ENCODE measurements around the gene ERMP1. TPM values are rescaled to one million over a fixed set of nuclear protein-coding genes. Genes with fewer than 3 reads are reported as not detected.

ERMP1 gene
- total RNA-seq, 1 donor from 2014 or later: 177 TPM

GRCh38 chr9:5854063-5854790 lies 21.3 kb upstream of the ERMP1 start:
- DNase-seq (ENCODE audit: low read depth): no peak

GRCh38 chr9:5853617-5854016 lies 20.7 kb upstream of the ERMP1 start:
- DNase-seq (ENCODE audit: low read depth): no peak

GRCh38 chr9:5852987-5853386 lies 20.1 kb upstream of the ERMP1 start:
- DNase-seq (ENCODE audit: low read depth): no peak

GRCh38 chr9:5851445-5851844 lies 18.5 kb upstream of the ERMP1 start:
- DNase-seq (ENCODE audit: low read depth): peak; percentile 98

- DNase-seq (ENCODE audit: low read depth): no peak
Measured at GRCh38 chr9:5850724-5851122, 17.8 kb upstream of the ERMP1 start.

GRCh38 chr9:5848372-5848882 lies 15.5 kb upstream of the ERMP1 start:
- DNase-seq (ENCODE audit: low read depth): peak; percentile 77

GRCh38 chr9:5846501-5846921 lies 13.6 kb upstream of the ERMP1 start:
- DNase-seq (ENCODE audit: low read depth): peak; percentile 97

- no peak for DNase-seq (ENCODE audit: low read depth)
Measured at GRCh38 chr9:5846096-5846495, 13.2 kb upstream of the ERMP1 start.

- no peak for DNase-seq (ENCODE audit: low read depth)
Measured at GRCh38 chr9:5845157-5845531, 12.2 kb upstream of the ERMP1 start.

- peak; percentile 81 for DNase-seq (ENCODE audit: low read depth)
Measured at GRCh38 chr9:5843794-5844471, 11.0 kb upstream of the ERMP1 start.

- DNase-seq (ENCODE audit: low read depth): no peak
Measured at GRCh38 chr9:5842929-5843793, 10.2 kb upstream of the ERMP1 start.

- no peak for DNase-seq (ENCODE audit: low read depth)
Measured at GRCh38 chr9:5841771-5842573, 9.1 kb upstream of the ERMP1 start.

- peak; percentile 88 for DNase-seq (ENCODE audit: low read depth)
Measured at GRCh38 chr9:5840788-5841187, 7.9 kb upstream of the ERMP1 start.

- DNase-seq (ENCODE audit: low read depth): no peak
Measured at GRCh38 chr9:5839572-5839902, 6.6 kb upstream of the ERMP1 start.

- DNase-seq (ENCODE audit: low read depth): peak; percentile 95
Measured at GRCh38 chr9:5838884-5839571, 6.1 kb upstream of the ERMP1 start.

- no peak for DNase-seq (ENCODE audit: low read depth)
Measured at GRCh38 chr9:5835808-5836207, 2.9 kb upstream of the ERMP1 start.

GRCh38 chr9:5834214-5834613 lies 1.3 kb upstream of the ERMP1 start:
- DNase-seq (ENCODE audit: low read depth): no peak

- no peak for DNase-seq (ENCODE audit: low read depth)
Measured at GRCh38 chr9:5832071-5832537, 813 bp downstream of the ERMP1 start.

- DNase-seq (ENCODE audit: low read depth): no peak
Measured at GRCh38 chr9:5825895-5826622, 6.9 kb downstream of the ERMP1 start.

GRCh38 chr9:5825223-5825622 lies 7.7 kb downstream of the ERMP1 start:
- no peak for DNase-seq (ENCODE audit: low read depth)
